G401.6 (cell line): Measurements from ENCODE around the gene NCDN.

Source experiments
- FAIRE-seq: peaks from 2 replicates; lab custom pipeline; 2012; peaks lifted over from hg19 to GRCh38; lab: Jason Lieb, UNC

The NCDN gene

DNA sequence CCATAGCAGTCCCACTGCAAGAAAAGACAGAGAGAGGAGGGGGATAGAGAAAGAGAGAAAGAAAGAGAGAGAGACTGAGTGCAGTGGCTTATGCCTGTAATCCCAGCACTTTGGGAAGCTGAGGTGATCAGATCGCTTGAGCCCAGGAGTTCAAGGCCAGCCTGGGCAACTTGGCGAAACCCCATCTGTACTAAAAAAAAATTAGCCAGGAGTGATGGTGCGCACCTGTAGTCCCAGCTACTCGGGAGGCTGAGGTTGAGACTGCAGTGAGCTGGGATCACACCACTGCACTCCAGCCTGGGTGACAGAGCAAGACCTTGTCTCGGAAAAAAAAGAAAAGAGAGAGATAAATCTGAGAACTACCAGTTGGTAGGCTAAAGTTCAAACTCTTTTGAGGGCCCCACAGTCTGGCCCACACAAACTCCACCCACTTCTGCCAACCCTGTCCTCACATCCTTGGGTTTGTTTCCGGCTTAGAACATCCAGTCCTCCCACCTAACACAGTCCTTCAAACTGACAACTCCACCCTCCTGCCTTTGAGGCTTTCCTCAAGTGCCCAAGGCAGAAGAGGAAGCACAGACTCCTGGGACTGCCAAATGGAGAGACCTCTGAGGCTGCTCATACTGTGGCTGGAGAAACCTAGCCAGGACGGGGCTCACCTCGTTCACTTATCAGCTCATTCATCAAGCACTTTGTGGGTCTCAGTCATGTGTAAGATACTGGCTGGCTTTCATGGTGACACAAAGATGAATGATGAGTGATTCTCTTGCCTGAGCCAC, 35.6 kb downstream of the NCDN start:
- FAIRE-seq = no peak

- no peak for FAIRE-seq
These were observed 36.6 kb downstream of the NCDN start for GRCh38 chr1:35594005-35594760.

DNA sequence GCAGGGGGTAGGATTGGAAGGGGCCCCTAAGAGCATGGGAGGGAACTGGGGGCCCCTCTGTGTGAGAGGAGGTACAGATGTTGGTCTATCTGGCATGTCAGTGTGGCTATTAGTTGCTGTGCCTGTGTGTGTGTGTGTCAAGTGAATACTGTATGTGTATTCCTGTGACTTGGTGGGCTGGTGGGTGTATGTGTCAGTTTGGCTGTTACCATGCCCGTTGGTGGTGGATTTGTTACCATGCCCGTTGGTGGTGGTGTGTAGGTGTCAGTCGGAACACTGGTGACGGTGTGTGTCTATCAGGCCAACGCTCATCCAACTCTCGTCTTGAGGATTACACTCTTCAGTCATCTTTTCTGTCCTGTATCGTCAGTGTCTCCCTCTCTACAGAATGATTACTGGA, 38.1 kb downstream of the NCDN start:
- FAIRE-seq = no peak

GRCh38 chr1:35597870-35598269, 40.3 kb downstream of the NCDN start:
- no peak for FAIRE-seq

DNA sequence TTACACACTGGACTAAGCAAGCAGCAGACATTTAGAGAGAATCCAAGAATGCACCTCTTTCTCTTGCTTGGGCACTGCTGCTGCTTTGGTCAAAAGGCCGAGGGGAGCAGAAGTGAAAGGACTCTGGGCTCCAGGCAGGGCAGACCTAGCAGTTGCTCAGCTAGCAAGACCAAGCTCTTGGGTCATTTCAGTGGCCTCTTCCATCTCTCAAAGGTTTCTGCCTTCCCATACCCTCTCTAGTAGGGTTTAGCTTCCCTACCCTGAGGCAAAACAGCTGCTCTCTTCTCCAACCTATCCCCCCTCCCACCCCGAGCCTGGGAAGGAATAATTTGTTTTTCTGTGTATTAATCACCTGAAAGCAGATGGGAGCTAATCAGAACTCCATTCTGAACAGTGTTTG, 41.3 kb downstream of the NCDN start:
- no peak for FAIRE-seq

GRCh38 chr1:35599411-35599810, 41.8 kb downstream of the NCDN start:
- no peak for FAIRE-seq

DNA sequence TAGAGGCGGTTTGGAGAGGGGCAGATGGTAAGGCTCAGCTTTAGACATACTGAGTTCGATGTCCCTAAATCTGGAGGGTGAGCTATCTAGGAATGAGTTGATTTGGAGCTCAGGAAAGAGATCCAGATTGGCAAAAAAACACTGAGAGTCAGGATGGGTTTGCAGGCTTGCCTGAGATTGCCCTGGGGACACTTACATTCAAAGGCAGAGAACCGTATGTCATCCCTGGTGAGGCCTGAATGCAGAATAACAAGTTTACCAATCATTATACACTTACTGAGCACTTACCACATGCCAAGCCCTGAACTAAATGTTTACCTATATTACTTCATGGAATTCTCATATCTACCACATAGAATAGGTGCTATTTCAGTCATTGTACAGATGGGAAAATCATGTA, 43.0 kb downstream of the NCDN start:
- no peak for FAIRE-seq

- FAIRE-seq = no peak
These were observed 45.9 kb downstream of the NCDN start for GRCh38 chr1:35603468-35603867.

- FAIRE-seq = no peak
These were observed 46.3 kb downstream of the NCDN start for GRCh38 chr1:35603941-35604340.

- FAIRE-seq = no peak
These were observed 47.7 kb downstream of the NCDN start for GRCh38 chr1:35605071-35605866.

DNA sequence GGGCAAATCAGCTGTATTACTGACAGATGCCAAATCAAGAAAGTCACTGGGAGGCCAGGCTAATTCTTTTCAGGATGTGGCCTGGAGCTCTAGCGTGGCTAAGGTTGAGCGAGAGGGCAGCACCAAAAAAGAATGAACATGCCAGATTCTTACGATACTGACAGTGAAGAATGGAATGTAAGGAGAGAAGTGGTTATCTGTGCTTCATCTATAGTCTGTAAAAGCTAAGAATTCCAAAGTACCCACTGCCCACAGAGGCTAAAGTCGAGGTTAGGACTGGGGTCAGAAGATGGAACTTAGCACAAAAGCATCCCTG, 48.2 kb downstream of the NCDN start:
- FAIRE-seq = no peak

- FAIRE-seq = no peak
These were observed 54.1 kb downstream of the NCDN start for GRCh38 chr1:35611655-35612054.

DNA sequence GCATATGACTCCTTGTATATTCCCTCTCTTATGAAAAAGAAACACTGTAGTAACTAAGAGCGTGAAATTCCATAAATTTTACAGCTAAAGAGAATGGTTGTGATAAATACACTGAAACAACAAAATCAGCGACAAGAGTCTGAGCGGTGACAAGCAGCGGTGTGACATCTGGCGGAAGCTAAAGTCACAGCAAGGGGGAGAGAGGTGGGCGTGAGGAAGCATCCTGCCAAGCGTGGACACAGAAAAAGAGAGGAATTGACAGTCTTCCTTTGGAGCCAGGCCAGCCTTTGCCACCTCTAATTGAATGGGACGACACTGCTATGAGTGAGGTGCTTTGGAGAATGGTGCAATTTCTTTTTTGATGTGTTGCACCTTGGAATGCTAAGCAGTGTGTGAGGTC, 57.8 kb downstream of the NCDN start:
- no peak for FAIRE-seq
